Suprapubic skin (tissue), 4 donors: ENCODE results near the gene SMIM26. TPM values are rescaled to one million over a fixed set of nuclear protein-coding genes. Genes with fewer than 3 reads are reported as not detected.
A peak's percentile ranks its signal among the peaks of the same experiment; 100 is the strongest.
"Not testable (repeated sequence)": the region's sequence is repeated elsewhere in the genome, so short reads cannot be mapped to it uniquely, and the experiment has no call there.

Experiments
- DNase-seq, 2 donors: peaks; one replicate each; pipeline ENCODE4 v3.0.0-alpha.2; 2019; ENCODE audit warnings: low spot score in 2 of 2
- H3K27ac ChIP-seq: fragments of 200-600 bp; sonication (generic); one replicate; pipeline ENCODE4 v1.5.1; 2019
- H3K27me3 ChIP-seq: fragments of 200-600 bp; sonication (generic); one replicate; pipeline ENCODE4 v1.5.1; 2019
- H3K36me3 ChIP-seq: fragments of 200-600 bp; sonication (generic); one replicate; pipeline ENCODE4 v1.5.1; 2019
- H3K4me1 ChIP-seq: fragments of 200-600 bp; sonication (generic); one replicate; pipeline ENCODE4 v1.5.1; 2019
- H3K4me3 ChIP-seq: fragments of 200-600 bp; sonication (generic); one replicate; pipeline ENCODE4 v1.5.1; 2019; ENCODE audit warnings: mild to moderate bottlenecking
- H3K9me3 ChIP-seq: fragments of 200-600 bp; sonication (generic); one replicate; pipeline ENCODE4 v1.5.1; 2019
- EP300 ChIP-seq: sonication (generic); formaldehyde crosslinking; IDR thresholded peaks from one replicate; pipeline ENCODE4 v1.6.1; 2017; ENCODE audit warnings: antibody characterized with exemption
- POLR2A ChIP-seq, 2 donors: fragments of 450-650 bp; IDR thresholded peaks; one replicate each; pipeline ENCODE4 v1.6.1; 2017; ENCODE audit warnings: antibody characterized with exemption in 2 of 2, mild to moderate bottlenecking in 2 of 2, moderate library complexity in 2 of 2
- POLR2AphosphoS5 ChIP-seq, 3 donors: sonication (generic); formaldehyde crosslinking; IDR thresholded peaks; one replicate each; pipeline ENCODE4 v1.6.1; 2017; ENCODE audit warnings: antibody characterized with exemption in 3 of 3
- WGBS: methylation state at CpG from one replicate; pipeline ENCODE4 v1.1.5; 2018; 5-methylcytosine and 5-hydroxymethylcytosine counted together
- total RNA-seq, 4 donors: library from RNA; depleted of rRNA; stranded (reverse); fragments of >200 nt; gene quantifications; one replicate each; pipeline ENCODE4 v1.1.0, GENCODE V29; 2016
- TF ChIP-seq, protein P1 (sequence below), 2 donors: fragments of 200-600 bp in 1 of 2; fragments of 450-650 bp in 1 of 2; sonication (generic) in 1 of 2; IDR thresholded peaks; one replicate each; pipeline ENCODE4 v1.5.1; 2016 to 2019; ENCODE audit warnings: antibody characterized with exemption in 2 of 2, mild to moderate bottlenecking in 1 of 2, moderate library complexity in 1 of 2

Gene SMIM26, protein sequence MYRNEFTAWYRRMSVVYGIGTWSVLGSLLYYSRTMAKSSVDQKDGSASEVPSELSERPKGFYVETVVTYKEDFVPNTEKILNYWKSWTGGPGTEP
- 100 to 1,000 TPM in 2 of 4 donors, 10 to 100 TPM in 2; 79.4 to 130 (median 104) TPM for total RNA-seq

DNA sequence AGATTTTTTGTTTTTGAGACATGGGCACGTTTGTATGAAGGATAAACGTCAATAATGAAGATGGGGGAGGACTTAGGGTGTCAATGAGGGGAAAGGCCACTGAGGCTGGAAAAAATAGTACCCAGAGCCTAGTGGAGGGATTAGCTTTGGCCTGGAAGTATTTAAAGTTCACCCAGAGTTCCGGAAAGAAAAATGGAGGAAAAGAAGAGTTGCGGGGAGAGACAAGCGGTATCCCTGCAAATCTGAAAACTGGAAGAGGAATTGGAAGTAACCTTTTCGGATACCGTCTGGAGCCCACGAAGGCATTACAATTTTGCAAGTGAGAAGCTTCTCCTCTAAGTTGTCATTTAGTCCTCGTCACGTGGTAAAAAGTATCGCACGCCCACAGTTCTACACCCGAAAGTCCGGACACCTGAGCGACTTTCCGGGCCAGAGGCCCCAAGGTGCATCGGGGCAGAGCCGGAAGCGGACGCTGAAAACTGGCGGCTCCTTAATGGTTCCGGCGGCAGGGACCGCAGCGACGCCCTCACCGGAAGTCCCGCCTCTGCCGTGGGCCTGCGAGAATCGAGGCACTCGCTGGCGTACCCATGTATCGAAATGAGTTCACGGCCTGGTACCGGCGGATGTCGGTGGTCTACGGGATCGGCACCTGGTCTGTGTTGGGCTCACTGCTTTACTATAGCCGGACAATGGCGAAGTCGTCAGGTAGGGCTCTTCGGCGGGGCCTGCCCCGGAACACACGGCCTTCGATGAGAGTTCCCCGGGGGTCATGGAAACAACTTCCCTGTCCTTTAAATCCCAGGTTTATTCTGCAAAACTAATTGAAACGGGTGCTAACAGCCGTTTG is at the start of gene SMIM26:
Gene SMIM26 (plus strand): TSS at position 541 of the 847 bp plus-strand sequence. CDS start 47 bp downstream, at position 588.
- WGBS: under 1% methylated on average over 32 of the region's 51 CpGs
- peak within 1 kb of the TSS; percentile 78 for H3K4me3 ChIP-seq

DNA sequence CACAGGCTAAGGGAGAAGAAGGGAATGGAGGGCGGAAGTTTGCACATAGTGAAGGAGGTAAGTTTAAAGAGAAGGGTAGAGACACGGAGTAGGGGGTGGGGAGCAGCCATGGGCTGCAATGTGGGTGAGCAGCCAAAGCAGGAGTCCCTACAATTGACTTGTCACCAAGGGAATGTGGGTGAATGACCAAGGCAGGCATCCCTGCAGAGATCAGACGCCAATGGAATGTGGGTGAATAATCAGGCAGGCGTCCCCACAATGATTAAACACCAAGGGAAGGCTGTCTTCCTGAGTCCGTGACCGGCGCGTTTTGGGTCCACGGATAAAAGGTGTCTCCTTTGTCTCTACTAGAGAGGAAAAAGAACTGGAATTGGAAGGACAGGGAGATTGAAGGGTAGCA is 45.2 kb upstream of the SMIM26 start:
- peaks cover 37% of the 10 kb centered on the region for H3K36me3 ChIP-seq
- WGBS: 96% methylated on average over 9 of the region's 9 CpGs

More for the DNA sequence above, at the start of gene SMIM26:
- Histone ChIP-seq H3K27me3 (no peaks in the 10 kb centered on the region), H3K4me1 (peaks cover 21% of the 10 kb centered on the region), H3K9me3 (no peaks in the 10 kb centered on the region), H3K36me3 (peaks cover 23% of the 10 kb centered on the region), H3K27ac (peak within 1 kb of the TSS; percentile 83)
- TF ChIP-seq EP300 (no peak), POLR2AphosphoS5 (IDR thresholded peaks at IDR 0.05) (peak in 2 of 3 donors; percentile 37 to 81), POLR2A (IDR thresholded peaks at IDR 0.05) (peak in 1 of 2 donors; percentile 63)
- TF ChIP-seq, protein P1, sequence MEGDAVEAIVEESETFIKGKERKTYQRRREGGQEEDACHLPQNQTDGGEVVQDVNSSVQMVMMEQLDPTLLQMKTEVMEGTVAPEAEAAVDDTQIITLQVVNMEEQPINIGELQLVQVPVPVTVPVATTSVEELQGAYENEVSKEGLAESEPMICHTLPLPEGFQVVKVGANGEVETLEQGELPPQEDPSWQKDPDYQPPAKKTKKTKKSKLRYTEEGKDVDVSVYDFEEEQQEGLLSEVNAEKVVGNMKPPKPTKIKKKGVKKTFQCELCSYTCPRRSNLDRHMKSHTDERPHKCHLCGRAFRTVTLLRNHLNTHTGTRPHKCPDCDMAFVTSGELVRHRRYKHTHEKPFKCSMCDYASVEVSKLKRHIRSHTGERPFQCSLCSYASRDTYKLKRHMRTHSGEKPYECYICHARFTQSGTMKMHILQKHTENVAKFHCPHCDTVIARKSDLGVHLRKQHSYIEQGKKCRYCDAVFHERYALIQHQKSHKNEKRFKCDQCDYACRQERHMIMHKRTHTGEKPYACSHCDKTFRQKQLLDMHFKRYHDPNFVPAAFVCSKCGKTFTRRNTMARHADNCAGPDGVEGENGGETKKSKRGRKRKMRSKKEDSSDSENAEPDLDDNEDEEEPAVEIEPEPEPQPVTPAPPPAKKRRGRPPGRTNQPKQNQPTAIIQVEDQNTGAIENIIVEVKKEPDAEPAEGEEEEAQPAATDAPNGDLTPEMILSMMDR (IDR thresholded peaks at IDR 0.05): no peak
- peak; percentile 94 to 96 for DNase-seq

DNA sequence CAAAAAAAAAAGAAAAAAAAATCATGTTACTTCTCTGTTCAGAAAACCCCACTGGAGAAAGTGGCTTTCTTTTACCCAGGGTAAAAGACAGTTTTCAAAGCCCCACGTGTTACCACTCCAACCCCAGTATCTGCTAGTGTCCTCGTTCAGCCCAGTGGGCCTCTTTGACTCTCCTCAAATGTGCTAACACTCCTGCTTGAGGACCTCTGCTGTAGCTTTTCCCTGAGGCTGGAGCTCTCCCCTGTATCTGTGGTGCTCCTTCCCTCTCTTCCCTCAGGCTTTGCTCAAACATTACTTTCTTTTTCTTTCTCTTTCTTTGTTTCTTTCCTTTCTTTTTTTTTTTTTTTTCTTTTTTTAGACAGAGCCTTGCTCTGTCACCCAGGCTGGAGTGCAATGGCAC is 44.2 kb upstream of the SMIM26 start:
- WGBS: 88% methylated on average over 2 of the region's 2 CpGs
- H3K36me3 ChIP-seq: peaks cover 43% of the 10 kb centered on the region

More for the DNA sequence above, 45.2 kb upstream of the SMIM26 start:
- not testable (repeated sequence) for H3K27me3 ChIP-seq, H3K27ac ChIP-seq, H3K9me3 ChIP-seq, DNase-seq, H3K4me1 ChIP-seq, H3K4me3 ChIP-seq

DNA sequence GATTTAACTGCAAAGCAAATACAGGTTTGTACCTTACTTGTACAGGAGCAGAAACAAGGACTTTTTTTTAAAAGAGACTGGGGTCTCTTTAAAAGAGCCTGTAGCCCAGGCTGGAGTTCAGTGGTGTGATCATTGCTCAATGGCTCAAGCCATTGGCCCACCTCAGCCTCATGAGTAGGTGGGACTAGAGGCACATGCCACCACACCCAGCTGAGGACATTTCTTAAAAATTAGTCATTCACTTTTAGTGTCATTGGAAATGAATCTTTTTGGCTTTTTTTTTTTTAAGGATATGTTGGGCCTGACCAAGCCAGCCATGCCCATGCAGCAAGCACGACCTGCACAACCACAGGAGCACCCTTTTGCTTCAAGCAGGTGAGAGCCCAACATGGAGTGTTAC is 42.6 kb upstream of the SMIM26 start:
- Histone ChIP-seq H3K9me3 (no peaks in the 10 kb centered on the region), H3K27ac (no peak overlapping the region), H3K27me3 (no peaks in the 10 kb centered on the region), H3K36me3 (peaks cover 59% of the 10 kb centered on the region), H3K4me3 (no peak overlapping the region), H3K4me1 (no peaks in the 10 kb centered on the region)
- WGBS: 86% methylated on average over 1 of the region's 1 CpG
- TF ChIP-seq POLR2A (IDR thresholded peaks at IDR 0.05) (no peak), POLR2AphosphoS5 (IDR thresholded peaks at IDR 0.05) (no peak), EP300 (no peak)
- TF ChIP-seq, protein P1 (IDR thresholded peaks at IDR 0.05): no peak
- DNase-seq: no peak

More for the DNA sequence above, 44.2 kb upstream of the SMIM26 start:
- TF ChIP-seq POLR2A (IDR thresholded peaks at IDR 0.05): no peak
- TF ChIP-seq, protein P1 (IDR thresholded peaks at IDR 0.05): no peak
- TF ChIP-seq POLR2AphosphoS5 (IDR thresholded peaks at IDR 0.05): no peak
- no peak for TF ChIP-seq EP300
- Histone ChIP-seq H3K4me1 (no peaks in the 10 kb centered on the region), H3K9me3 (no peaks in the 10 kb centered on the region), H3K27me3 (no peaks in the 10 kb centered on the region), H3K4me3 (no peak overlapping the region), H3K27ac (no peak overlapping the region)
- DNase-seq: no peak

DNA sequence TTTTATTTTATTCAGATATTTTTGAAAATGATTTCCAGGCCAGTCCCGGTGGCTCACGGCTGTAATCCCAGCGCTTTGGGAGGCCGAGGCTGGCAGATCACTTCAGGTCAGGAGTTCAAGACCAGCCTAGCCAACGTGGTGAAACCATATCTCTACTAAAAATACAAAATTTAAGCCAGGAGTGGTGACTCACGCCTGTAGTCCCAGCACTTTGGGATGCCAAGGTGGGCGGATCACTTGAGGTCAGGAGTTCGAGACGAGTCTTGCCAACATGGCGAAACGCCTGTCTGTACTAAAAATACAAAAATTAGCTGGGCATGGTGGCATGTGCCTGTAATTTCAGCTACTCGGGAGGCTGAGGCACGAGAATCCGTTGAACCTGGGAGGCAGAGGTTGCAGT is 40.5 kb upstream of the SMIM26 start:
- H3K27ac ChIP-seq, H3K4me3 ChIP-seq, H3K27me3 ChIP-seq, DNase-seq, H3K4me1 ChIP-seq, H3K9me3 ChIP-seq: not testable (repeated sequence)
- H3K36me3 ChIP-seq: peaks cover 76% of the 10 kb centered on the region
- 75% methylated on average over 14 of the region's 14 CpGs for WGBS

DNA sequence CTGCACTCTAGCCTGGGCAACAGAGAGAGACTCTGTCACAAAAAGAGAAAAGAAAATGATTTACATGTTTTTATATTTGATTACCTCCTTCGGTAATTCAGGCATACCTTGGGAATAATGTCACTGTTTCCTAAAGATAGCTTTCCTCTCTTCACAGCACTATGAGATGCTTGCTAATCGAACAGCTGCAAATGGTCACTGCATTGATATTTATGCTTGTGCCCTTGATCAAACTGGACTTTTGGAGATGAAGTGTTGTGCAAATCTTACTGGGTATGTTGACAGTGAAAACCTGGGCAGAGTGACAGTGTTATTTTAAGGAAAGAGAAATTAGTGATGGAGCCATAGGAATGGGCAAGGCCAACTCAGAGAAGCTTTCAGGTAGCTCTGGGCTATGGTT is 39.9 kb upstream of the SMIM26 start:
- no peaks in the 10 kb centered on the region for H3K27me3 ChIP-seq
- H3K27ac ChIP-seq: no peak overlapping the region
- H3K4me3 ChIP-seq: no peak overlapping the region
- H3K9me3 ChIP-seq: no peaks in the 10 kb centered on the region
- no peaks in the 10 kb centered on the region for H3K4me1 ChIP-seq
- H3K36me3 ChIP-seq: peaks cover 82% of the 10 kb centered on the region
- TF ChIP-seq POLR2A (IDR thresholded peaks at IDR 0.05): no peak
- TF ChIP-seq, protein P1 (IDR thresholded peaks at IDR 0.05): no peak
- no peak for DNase-seq
- 98% methylated on average over 2 of the region's 2 CpGs for WGBS
